ENCODE data around the gene GRIPAP1.
"Not testable (repeated sequence)": the region's sequence is repeated elsewhere in the genome, so short reads cannot be mapped to it uniquely, and the experiment has no call there.

GRIPAP1 gene

DNA sequence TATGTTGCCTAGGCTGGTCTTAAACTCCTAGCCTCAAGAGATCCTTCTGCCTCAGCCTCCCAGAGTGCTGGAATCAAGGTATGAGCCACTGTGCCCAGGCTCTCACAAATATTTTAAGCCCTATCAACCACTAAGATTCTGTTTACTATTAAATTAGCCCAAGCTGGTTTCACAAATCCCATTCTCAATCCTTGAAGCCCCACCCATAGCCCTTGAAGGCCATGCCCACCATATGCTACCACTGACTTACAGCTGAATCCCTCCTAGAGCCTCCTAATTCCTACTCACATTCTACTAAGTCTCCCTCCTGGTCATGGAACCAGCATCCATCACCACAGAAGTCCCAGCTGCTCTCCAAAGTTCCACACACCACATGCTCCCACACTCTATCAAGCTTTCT lies 9.7 kb downstream of the GRIPAP1 start:
- Histone ChIP-seq H3K4me1 (ENCODE audit: insufficient read depth, low read length) (no peaks in the 10 kb centered on the region), H3K27ac (ENCODE audit: low read depth, low read length) (no peak overlapping the region), H3K36me3 (ENCODE audit: insufficient read depth, low read length) (peaks cover 18% of the 10 kb centered on the region), H3K9me3 (ENCODE audit: low read length) (no peaks in the 10 kb centered on the region), H3K9ac (ENCODE audit: low read length) (no peak overlapping the region), H3K4me3 (ENCODE audit: low read depth in 1 of 2, low read length in 2 of 2) (no peak overlapping the region), H3K27me3 (ENCODE audit: control insufficient read depth in 1 of 2, insufficient read depth in 2 of 2, low read length in 2 of 2) (no peaks in the 10 kb centered on the region)

DNA sequence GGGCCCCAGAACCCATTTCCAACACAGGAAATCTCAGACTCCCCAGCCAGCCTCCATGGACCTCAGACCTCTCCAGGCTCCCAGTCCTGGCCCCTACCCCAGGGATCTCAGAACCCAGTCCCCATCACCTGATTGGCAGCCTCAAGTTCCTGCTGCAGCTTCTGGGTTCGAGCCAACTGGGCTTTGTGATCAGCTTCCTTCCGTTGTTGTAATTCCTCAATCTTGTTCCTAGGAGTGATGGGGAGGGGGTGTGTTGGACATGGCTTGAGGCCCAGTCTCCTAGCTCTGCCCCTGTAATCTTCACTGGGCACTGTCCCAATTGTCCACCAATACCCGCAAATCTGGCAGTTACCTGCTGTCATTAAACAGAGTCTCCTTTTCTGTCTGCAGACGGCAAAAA lies 12.6 kb downstream of the GRIPAP1 start:
- Histone ChIP-seq H3K36me3 (ENCODE audit: insufficient read depth, low read length) (peaks cover 18% of the 10 kb centered on the region), H3K27me3 (ENCODE audit: control insufficient read depth in 1 of 2, insufficient read depth in 2 of 2, low read length in 2 of 2) (no peaks in the 10 kb centered on the region), H3K9ac (ENCODE audit: low read length) (no peak overlapping the region), H3K4me3 (ENCODE audit: low read depth in 1 of 2, low read length in 2 of 2) (no peak overlapping the region), H3K4me1 (ENCODE audit: insufficient read depth, low read length) (no peaks in the 10 kb centered on the region), H3K9me3 (ENCODE audit: low read length) (no peaks in the 10 kb centered on the region), H3K27ac (ENCODE audit: low read depth, low read length) (no peak overlapping the region)

DNA sequence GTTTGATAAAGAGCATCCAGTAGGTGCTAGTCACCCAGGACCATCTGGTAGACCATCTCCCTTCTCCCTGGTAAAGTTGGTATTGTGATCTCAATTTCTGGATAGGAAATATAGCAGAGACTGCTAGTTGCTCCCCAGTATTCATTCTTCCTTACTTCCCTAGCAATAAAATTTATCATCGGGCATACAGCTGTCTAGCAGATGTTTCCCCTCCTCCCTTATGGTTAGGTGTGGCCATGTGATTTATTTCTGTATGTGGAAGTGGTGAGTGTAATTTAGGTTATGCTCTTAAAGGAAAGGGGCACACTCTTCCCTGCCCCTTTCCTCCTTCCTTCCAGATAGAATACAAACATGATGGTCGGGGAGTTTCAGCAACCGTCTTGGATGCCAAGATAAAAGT lies 18.2 kb downstream of the GRIPAP1 start:
- no peaks in the 10 kb centered on the region for H3K27me3 ChIP-seq (ENCODE audit: control insufficient read depth in 1 of 2, insufficient read depth in 2 of 2, low read length in 2 of 2)
- no peaks in the 10 kb centered on the region for H3K9me3 ChIP-seq (ENCODE audit: low read length)
- no peak overlapping the region for H3K27ac ChIP-seq (ENCODE audit: low read depth, low read length)
- H3K36me3 ChIP-seq (ENCODE audit: insufficient read depth, low read length) = peaks cover 32% of the 10 kb centered on the region
- H3K9ac ChIP-seq (ENCODE audit: low read length) = no peak overlapping the region
- H3K4me3 ChIP-seq (ENCODE audit: low read depth in 1 of 2, low read length in 2 of 2) = no peak overlapping the region
- H3K4me1 ChIP-seq (ENCODE audit: insufficient read depth, low read length) = no peaks in the 10 kb centered on the region

DNA sequence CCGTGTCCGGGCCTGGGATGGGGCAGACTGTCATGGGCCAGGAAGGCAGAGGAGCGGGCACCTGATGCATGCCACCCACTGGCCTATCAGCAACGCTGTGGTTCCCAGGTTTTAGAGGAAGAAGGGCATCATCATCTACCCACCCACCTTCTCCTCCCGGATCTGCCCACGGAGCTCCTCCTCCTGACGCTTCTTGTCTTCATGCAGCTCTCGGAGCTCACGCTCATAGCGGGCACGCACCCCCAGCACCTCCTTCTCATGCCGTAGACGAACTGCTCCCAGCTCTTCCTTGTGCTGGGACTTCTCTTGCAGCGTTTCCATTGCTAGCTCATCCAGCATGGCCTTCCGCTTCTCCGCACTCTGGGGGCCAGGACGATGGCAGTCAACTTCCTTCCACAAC lies 19.0 kb downstream of the GRIPAP1 start:
- H3K9me3 ChIP-seq (ENCODE audit: low read length) = no peaks in the 10 kb centered on the region
- peaks cover 26% of the 10 kb centered on the region for H3K36me3 ChIP-seq (ENCODE audit: insufficient read depth, low read length)
- no peaks in the 10 kb centered on the region for H3K4me1 ChIP-seq (ENCODE audit: insufficient read depth, low read length)
- H3K27ac ChIP-seq (ENCODE audit: low read depth, low read length) = no peak overlapping the region
- no peak overlapping the region for H3K4me3 ChIP-seq (ENCODE audit: low read depth in 1 of 2, low read length in 2 of 2)
- no peak overlapping the region for H3K9ac ChIP-seq (ENCODE audit: low read length)
- no peaks in the 10 kb centered on the region for H3K27me3 ChIP-seq (ENCODE audit: control insufficient read depth in 1 of 2, insufficient read depth in 2 of 2, low read length in 2 of 2)

DNA sequence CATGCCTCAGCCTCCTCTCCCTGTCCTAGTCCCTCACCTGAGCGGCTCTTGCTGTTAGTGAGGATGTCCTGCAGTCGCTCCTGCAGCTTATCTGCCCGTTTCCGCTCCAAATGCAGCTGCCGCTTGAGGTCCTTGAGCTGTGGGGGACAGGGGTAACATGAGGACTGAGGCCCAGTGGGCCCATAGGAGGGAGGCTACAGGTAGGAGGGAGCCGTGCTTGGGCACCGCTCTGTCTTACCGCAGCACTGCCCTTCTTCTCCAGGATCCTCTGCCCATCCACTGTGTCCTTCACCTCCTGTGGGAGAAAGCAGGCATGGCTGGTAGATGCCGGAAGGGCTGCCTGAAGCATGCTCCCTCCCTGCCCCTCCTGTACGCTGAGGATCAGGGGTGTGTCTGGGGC lies 20.9 kb downstream of the GRIPAP1 start:
- Histone ChIP-seq H3K9ac (ENCODE audit: low read length) (no peak overlapping the region), H3K27me3 (ENCODE audit: control insufficient read depth in 1 of 2, insufficient read depth in 2 of 2, low read length in 2 of 2) (no peaks in the 10 kb centered on the region), H3K4me3 (ENCODE audit: low read depth in 1 of 2, low read length in 2 of 2) (no peak overlapping the region), H3K9me3 (ENCODE audit: low read length) (no peaks in the 10 kb centered on the region), H3K4me1 (ENCODE audit: insufficient read depth, low read length) (no peaks in the 10 kb centered on the region), H3K36me3 (ENCODE audit: insufficient read depth, low read length) (peaks cover 30% of the 10 kb centered on the region), H3K27ac (ENCODE audit: low read depth, low read length) (no peak overlapping the region)

DNA sequence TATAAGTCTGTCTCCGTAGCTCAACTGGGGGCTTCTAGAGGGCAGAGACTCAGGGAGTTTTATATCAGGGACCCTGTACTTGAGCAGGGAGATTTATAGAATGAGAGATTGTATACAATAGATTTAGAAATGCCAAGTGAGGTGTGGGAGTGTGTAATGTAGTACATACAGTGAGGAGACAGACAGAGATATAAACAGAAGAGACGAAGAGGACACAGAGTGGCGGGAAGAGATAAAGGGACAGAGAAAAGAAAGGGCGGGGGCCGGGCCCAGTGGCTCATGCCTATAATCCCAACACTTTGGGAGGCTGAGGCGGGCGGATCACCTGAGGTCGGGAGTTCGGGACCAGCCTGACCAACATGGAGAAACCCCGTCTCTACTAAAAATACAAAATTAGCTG lies 21.7 kb downstream of the GRIPAP1 start:
- H3K9me3 ChIP-seq (ENCODE audit: low read length); H3K4me1 ChIP-seq (ENCODE audit: insufficient read depth, low read length); H3K4me3 ChIP-seq (ENCODE audit: low read depth in 1 of 2, low read length in 2 of 2); H3K27me3 ChIP-seq (ENCODE audit: control insufficient read depth in 1 of 2, insufficient read depth in 2 of 2, low read length in 2 of 2); H3K27ac ChIP-seq (ENCODE audit: low read depth, low read length); H3K9ac ChIP-seq (ENCODE audit: low read length): not testable (repeated sequence)
- peaks cover 30% of the 10 kb centered on the region for H3K36me3 ChIP-seq (ENCODE audit: insufficient read depth, low read length)

DNA sequence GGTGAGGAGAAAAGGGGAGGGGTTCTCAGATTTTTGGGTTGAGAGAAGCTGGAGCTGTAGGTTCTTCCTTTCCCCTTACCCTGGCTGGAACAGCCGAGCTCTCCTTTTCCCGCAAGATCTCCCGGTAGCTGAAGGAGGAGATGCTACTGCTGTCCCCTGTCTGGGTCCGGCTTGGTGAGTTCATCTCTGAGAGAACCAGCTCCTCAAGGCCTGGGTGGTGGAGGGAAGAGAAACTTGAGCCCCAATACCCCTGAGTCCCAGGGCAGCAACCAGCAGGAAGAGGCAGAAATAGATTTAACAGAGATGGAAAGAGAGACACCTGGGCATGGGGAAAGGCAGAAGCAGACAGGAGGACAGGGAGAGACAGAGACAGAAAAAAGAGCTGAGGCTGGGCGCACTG lies 23.8 kb downstream of the GRIPAP1 start:
- Histone ChIP-seq H3K4me3 (ENCODE audit: low read depth in 1 of 2, low read length in 2 of 2) (no peak overlapping the region), H3K9me3 (ENCODE audit: low read length) (no peaks in the 10 kb centered on the region), H3K9ac (ENCODE audit: low read length) (no peak overlapping the region), H3K4me1 (ENCODE audit: insufficient read depth, low read length) (no peaks in the 10 kb centered on the region), H3K27ac (ENCODE audit: low read depth, low read length) (no peak overlapping the region), H3K27me3 (ENCODE audit: control insufficient read depth in 1 of 2, insufficient read depth in 2 of 2, low read length in 2 of 2) (peaks cover 0 to 6% of the 10 kb centered on the region in 2 donors), H3K36me3 (ENCODE audit: insufficient read depth, low read length) (peaks cover 27% of the 10 kb centered on the region)

DNA sequence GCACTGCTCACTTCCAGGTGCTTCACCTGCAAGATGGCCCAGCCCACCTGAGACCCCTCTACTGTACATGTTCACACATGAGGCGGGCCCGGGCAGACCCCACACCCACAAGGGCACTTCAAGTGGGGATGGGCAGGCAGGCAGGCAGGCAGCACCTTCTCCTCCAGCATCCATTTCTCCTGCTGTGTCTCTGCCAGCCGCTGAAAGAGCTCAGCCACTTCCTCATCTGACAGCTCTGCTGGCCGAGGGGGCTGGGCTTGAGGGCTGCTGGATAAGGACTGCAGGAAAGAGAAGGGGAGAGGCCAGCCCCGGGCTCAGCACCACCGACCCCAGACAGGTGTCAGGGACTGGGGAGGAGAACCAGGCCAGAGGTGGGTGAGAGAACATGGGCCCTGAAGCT lies 26.0 kb downstream of the GRIPAP1 start:
- H3K4me1 ChIP-seq (ENCODE audit: insufficient read depth, low read length) = peaks cover 4% of the 10 kb centered on the region
- no peak overlapping the region for H3K4me3 ChIP-seq (ENCODE audit: low read depth in 1 of 2, low read length in 2 of 2)
- no peak overlapping the region for H3K27ac ChIP-seq (ENCODE audit: low read depth, low read length)
- H3K36me3 ChIP-seq (ENCODE audit: insufficient read depth, low read length) = peaks cover 11% of the 10 kb centered on the region
- no peak overlapping the region for H3K9ac ChIP-seq (ENCODE audit: low read length)
- H3K27me3 ChIP-seq (ENCODE audit: control insufficient read depth in 1 of 2, insufficient read depth in 2 of 2, low read length in 2 of 2) = peaks cover 0 to 17% of the 10 kb centered on the region in 2 donors
- no peaks in the 10 kb centered on the region for H3K9me3 ChIP-seq (ENCODE audit: low read length)

DNA sequence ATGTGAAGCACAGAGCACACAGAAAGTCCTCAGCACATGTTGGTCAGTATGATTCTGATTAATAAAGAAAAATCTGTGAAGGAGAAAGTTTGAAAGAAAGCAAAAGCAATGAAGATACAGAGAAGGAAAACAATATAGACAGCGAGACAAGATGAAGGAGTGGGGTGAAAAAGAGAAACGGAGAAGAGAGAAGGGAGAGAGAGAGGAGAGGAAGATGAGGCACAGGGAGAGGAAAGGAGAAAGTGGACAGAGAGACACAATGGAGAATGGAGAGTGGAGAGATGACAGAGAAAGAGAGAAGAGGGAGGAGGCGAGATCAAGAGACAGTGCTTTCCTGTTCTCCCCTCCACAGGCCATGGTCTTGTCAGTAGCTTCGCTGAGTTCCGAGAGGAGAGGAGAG lies 26.5 kb downstream of the GRIPAP1 start:
- peaks cover 8% of the 10 kb centered on the region for H3K36me3 ChIP-seq (ENCODE audit: insufficient read depth, low read length)
- no peaks in the 10 kb centered on the region for H3K9me3 ChIP-seq (ENCODE audit: low read length)
- H3K9ac ChIP-seq (ENCODE audit: low read length) = no peak overlapping the region
- peaks cover 0 to 17% of the 10 kb centered on the region in 2 donors for H3K27me3 ChIP-seq (ENCODE audit: control insufficient read depth in 1 of 2, insufficient read depth in 2 of 2, low read length in 2 of 2)
- H3K27ac ChIP-seq (ENCODE audit: low read depth, low read length) = no peak overlapping the region
- H3K4me1 ChIP-seq (ENCODE audit: insufficient read depth, low read length) = peaks cover 7% of the 10 kb centered on the region
- no peak overlapping the region for H3K4me3 ChIP-seq (ENCODE audit: low read depth in 1 of 2, low read length in 2 of 2)

DNA sequence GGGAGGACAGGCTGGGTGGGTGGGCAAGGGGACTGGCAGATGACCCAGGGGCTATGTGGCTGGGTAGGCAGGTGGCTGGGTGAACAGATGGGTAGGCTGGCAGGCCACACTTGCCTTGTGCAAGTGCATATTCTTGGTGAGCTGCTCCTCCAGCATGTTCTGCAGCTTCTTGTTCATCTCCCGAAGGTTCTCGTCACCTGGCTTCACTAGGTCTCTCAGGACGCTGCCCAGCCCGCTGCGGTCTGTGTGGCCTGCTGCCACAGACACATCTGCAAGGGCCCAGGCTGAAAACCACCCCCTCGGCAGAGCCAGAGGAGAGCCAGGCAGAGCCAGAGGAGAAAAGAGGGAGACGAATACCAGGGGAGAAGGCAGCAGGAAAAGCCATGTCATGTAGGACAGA lies 27.0 kb downstream of the GRIPAP1 start:
- no peak overlapping the region for H3K27ac ChIP-seq (ENCODE audit: low read depth, low read length)
- H3K4me1 ChIP-seq (ENCODE audit: insufficient read depth, low read length) = peaks cover 7% of the 10 kb centered on the region
- no peak overlapping the region for H3K4me3 ChIP-seq (ENCODE audit: low read depth in 1 of 2, low read length in 2 of 2)
- peaks cover 0 to 17% of the 10 kb centered on the region in 2 donors for H3K27me3 ChIP-seq (ENCODE audit: control insufficient read depth in 1 of 2, insufficient read depth in 2 of 2, low read length in 2 of 2)
- no peak overlapping the region for H3K9ac ChIP-seq (ENCODE audit: low read length)
- peaks cover 8% of the 10 kb centered on the region for H3K36me3 ChIP-seq (ENCODE audit: insufficient read depth, low read length)
- no peaks in the 10 kb centered on the region for H3K9me3 ChIP-seq (ENCODE audit: low read length)

DNA sequence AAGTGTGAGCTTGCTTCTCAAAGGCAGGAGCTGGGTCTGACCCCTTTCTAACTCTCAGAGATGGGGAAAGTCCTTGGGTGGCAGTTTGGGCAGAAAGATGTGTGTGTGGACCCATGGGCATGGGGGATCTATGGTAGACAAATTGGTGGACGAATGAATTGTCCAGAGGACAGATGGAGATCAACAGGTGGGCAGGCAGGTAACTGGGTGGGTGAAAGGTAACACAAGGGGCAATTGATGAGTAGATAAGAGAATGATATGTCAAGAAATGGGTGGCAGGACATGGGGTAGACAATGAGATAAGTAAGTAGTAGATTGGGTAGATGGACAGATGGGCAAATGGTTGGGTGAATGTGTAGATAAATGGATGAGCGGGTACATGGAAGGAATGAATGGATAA lies 27.5 kb downstream of the GRIPAP1 start:
- no peak overlapping the region for H3K27ac ChIP-seq (ENCODE audit: low read depth, low read length)
- H3K27me3 ChIP-seq (ENCODE audit: control insufficient read depth in 1 of 2, insufficient read depth in 2 of 2, low read length in 2 of 2) = peaks cover 0 to 17% of the 10 kb centered on the region in 2 donors
- no peak overlapping the region for H3K4me3 ChIP-seq (ENCODE audit: low read depth in 1 of 2, low read length in 2 of 2)
- H3K9me3 ChIP-seq (ENCODE audit: low read length) = no peaks in the 10 kb centered on the region
- no peak overlapping the region for H3K9ac ChIP-seq (ENCODE audit: low read length)
- H3K4me1 ChIP-seq (ENCODE audit: insufficient read depth, low read length) = peaks cover 7% of the 10 kb centered on the region
- peaks cover 8% of the 10 kb centered on the region for H3K36me3 ChIP-seq (ENCODE audit: insufficient read depth, low read length)

DNA sequence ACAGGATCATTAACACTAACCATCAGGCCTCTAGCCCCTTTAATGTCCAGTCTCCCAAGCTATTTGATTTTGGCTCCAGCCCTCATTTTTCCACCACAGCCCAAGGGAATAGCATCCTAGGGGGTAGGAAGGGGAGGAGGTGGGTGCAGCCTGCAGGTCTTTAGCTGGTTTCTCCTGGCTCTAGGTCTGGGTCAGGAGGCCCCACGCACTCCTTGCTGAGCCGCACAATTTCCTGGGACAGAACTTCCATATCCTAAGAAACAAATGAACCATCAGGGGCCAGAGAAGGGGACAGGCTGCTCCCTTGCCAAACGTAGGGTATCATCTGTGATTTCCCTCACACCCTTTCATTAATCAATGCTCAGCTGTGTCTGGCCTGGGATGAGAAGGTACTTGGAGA lies 28.0 kb downstream of the GRIPAP1 start:
- Histone ChIP-seq H3K36me3 (ENCODE audit: insufficient read depth, low read length) (peaks cover 8% of the 10 kb centered on the region), H3K27ac (ENCODE audit: low read depth, low read length) (no peak overlapping the region), H3K9ac (ENCODE audit: low read length) (no peak overlapping the region), H3K4me3 (ENCODE audit: low read depth in 1 of 2, low read length in 2 of 2) (no peak overlapping the region), H3K9me3 (ENCODE audit: low read length) (no peaks in the 10 kb centered on the region), H3K27me3 (ENCODE audit: control insufficient read depth in 1 of 2, insufficient read depth in 2 of 2, low read length in 2 of 2) (peaks cover 0 to 17% of the 10 kb centered on the region in 2 donors), H3K4me1 (ENCODE audit: insufficient read depth, low read length) (peaks cover 7% of the 10 kb centered on the region)

Measured in muscle layer of colon (tissue), 2 donors.